Activated T-helper 1 cell treated with anti-CD3 and anti-CD28 coated beads, Interleukin-12 subunit alpha, Interleukin-12 subunit beta, Interleukin-2, Interleukin-4 antibody, amounts not matched to agents 30 ng/mL and 10 ng/mL and 1 ng/mL, durations not matched to agents 14 hours and 24 hours and 36 hours (primary cell): Measurements from ENCODE around the gene STARD9. TPM values are rescaled to one million over a fixed set of nuclear protein-coding genes. Genes with fewer than 3 reads are reported as not detected.
"Not testable (repeated sequence)": the region's sequence is repeated elsewhere in the genome, so short reads cannot be mapped to it uniquely, and the experiment has no call there.

Experiments
- DNase-seq: peaks from one replicate; pipeline ENCODE4 v3.0.0; 2021; ENCODE audit warnings: low spot score
- H3K27ac Mint-ChIP-seq: one replicate; pipeline ENCODE4 v1.8.0; 2021; ENCODE audit warnings: mild to moderate bottlenecking, mixed read lengths
- H3K27me3 Mint-ChIP-seq: one replicate; pipeline ENCODE4 v1.8.0; 2022; ENCODE audit warnings: mild to moderate bottlenecking, moderate library complexity, mixed read lengths; ENCODE audit not compliant: insufficient read depth
- H3K36me3 Mint-ChIP-seq: one replicate; pipeline ENCODE4 v1.8.0; 2021; ENCODE audit warnings: low read depth, mixed read lengths
- H3K4me1 Mint-ChIP-seq: one replicate; pipeline ENCODE4 v1.8.0; 2021; ENCODE audit warnings: low read depth, mixed read lengths
- H3K4me3 Mint-ChIP-seq: one replicate; pipeline ENCODE4 v1.8.0; 2021; ENCODE audit warnings: mild to moderate bottlenecking, moderate library complexity, mixed read lengths
- H3K9me3 Mint-ChIP-seq: one replicate; pipeline ENCODE4 v1.8.0; 2021; ENCODE audit warnings: mixed read lengths
- intact Hi-C: fragments of 100-400 bp; cut with micrococcal nuclease; formaldehyde crosslinking; loops from one replicate; pipeline ENCODE4 v1.15.1; 2024
- total RNA-seq: library from RNA; stranded (reverse); gene quantifications from 2 replicates; pipeline ENCODE4 v1.2.3, GENCODE V29; 2022

STARD9 gene
- total RNA-seq, 1 donor from 2014 or later, result 9.2 TPM

- DNase-seq, result no peak
These were observed 20.3 kb downstream of the STARD9 start for GRCh38 chr15:42595626-42596240.

GRCh38 chr15:42601316-42601715, 25.9 kb downstream of the STARD9 start:
- H3K27me3 Mint-ChIP-seq, H3K36me3 Mint-ChIP-seq, H3K9me3 Mint-ChIP-seq, intact Hi-C loops, H3K27ac Mint-ChIP-seq, DNase-seq, H3K4me3 Mint-ChIP-seq: not testable (repeated sequence)
- H3K4me1 Mint-ChIP-seq, result peaks cover 23% of the 10 kb centered on the region

More at GRCh38 chr15:42595626-42596240, 20.3 kb downstream of the STARD9 start:
- Mint-ChIP-seq H3K9me3 (no peaks in the 10 kb centered on the region), H3K27me3 (no peaks in the 10 kb centered on the region), H3K4me3 (no peak overlapping the region), H3K4me1 (no peaks in the 10 kb centered on the region), H3K27ac (no peak overlapping the region), H3K36me3 (peaks cover 5% of the 10 kb centered on the region)
- intact Hi-C loops, result no loop called here

- DNase-seq, result no peak
- intact Hi-C loops, result no loop called here
- H3K27ac Mint-ChIP-seq, result no peak overlapping the region
- H3K36me3 Mint-ChIP-seq, result peaks cover 6% of the 10 kb centered on the region
- no peaks in the 10 kb centered on the region for H3K27me3 Mint-ChIP-seq
- no peak overlapping the region for H3K4me3 Mint-ChIP-seq
- H3K4me1 Mint-ChIP-seq, result peaks cover 26% of the 10 kb centered on the region
- no peaks in the 10 kb centered on the region for H3K9me3 Mint-ChIP-seq
These were observed 27.1 kb downstream of the STARD9 start for GRCh38 chr15:42602501-42602900.

DNA sequence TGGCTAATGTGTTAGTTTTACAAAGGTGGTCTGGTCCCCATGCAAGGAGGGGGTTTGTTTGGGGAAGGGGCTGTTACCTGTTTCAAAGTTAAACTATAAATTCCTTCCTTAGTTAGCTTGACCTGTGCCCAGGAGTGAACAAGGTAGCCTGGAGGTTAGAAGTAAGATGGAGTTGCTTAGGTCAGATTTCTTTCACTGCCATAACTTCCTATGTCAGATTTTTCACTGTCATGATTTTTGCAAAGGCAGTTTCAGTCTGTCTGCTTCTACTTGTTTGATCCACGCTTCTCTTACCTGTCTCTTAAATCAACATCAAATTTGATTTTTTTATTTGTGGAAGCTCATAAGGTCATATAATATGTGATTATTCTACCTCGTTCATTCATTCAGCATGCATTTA, 28.6 kb downstream of the STARD9 start:
- Mint-ChIP-seq H3K4me3 (peak overlapping the region; percentile 43), H3K27me3 (no peaks in the 10 kb centered on the region), H3K36me3 (peaks cover 6% of the 10 kb centered on the region), H3K9me3 (no peaks in the 10 kb centered on the region), H3K27ac (peak overlapping the region; percentile 25), H3K4me1 (peaks cover 41% of the 10 kb centered on the region)
- intact Hi-C loops, result no loop called here
- no peak for DNase-seq

- peak overlapping the region; percentile 64 for H3K4me3 Mint-ChIP-seq
- peaks cover 3% of the 10 kb centered on the region for H3K36me3 Mint-ChIP-seq
- DNase-seq, result no peak
- no peaks in the 10 kb centered on the region for H3K27me3 Mint-ChIP-seq
- no peaks in the 10 kb centered on the region for H3K9me3 Mint-ChIP-seq
- H3K27ac Mint-ChIP-seq, result peak overlapping the region; percentile 84
- intact Hi-C loops, result loop anchor here (5.0 kb wide), 2 partner anchors 58 to 108 kb away; partner anchors contain the start of genes HAUS2, LRRC57 and SNAP23
- peaks cover 45% of the 10 kb centered on the region for H3K4me1 Mint-ChIP-seq
These were observed 29.7 kb downstream of the STARD9 start for GRCh38 chr15:42604894-42605744.

GRCh38 chr15:42605796-42606195, 30.4 kb downstream of the STARD9 start:
- intact Hi-C loops, result loop anchor here (5.0 kb wide), 2 partner anchors 58 to 108 kb away; partner anchors contain the start of genes HAUS2, LRRC57 and SNAP23
- no peaks in the 10 kb centered on the region for H3K27me3 Mint-ChIP-seq

DNA sequence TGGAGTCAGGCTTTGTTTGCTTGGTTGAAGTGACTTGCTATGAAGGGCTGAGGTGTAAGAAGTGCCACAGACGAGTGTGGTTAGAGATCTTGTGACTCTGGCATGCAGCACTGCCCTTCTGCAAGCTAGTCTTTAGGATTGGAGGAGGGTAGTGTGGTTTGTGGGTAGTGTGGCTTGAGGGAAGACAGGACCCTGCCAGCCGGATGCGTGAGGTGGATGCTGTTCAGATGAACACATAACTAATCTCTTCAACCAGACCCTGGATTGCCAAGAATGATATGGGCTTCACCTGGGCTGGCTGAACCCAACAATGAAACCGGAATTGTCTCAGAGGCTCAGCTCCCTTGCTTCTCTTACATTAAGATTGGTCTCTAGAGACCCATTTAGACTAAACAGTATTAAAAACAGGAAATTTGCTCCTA, 32.7 kb downstream of the STARD9 start:
- Mint-ChIP-seq H3K36me3 (peaks cover 1% of the 10 kb centered on the region), H3K9me3 (no peaks in the 10 kb centered on the region), H3K4me1 (peaks cover 45% of the 10 kb centered on the region), H3K27ac (peak overlapping the region; percentile 67), H3K4me3 (peak overlapping the region; percentile 32), H3K27me3 (no peaks in the 10 kb centered on the region)
- intact Hi-C loops, result loop anchor here (1.0 to 5.0 kb wide), 3 partner anchors 33 to 111 kb away; partner anchors contain the start of genes HAUS2, LRRC57, SNAP23 and STARD9
- peak; percentile 65 for DNase-seq

More at GRCh38 chr15:42605796-42606195, 30.4 kb downstream of the STARD9 start:
- H3K27ac Mint-ChIP-seq, result peak overlapping the region; percentile 84
- H3K36me3 Mint-ChIP-seq, result peaks cover 3% of the 10 kb centered on the region
- H3K4me3 Mint-ChIP-seq, result no peak overlapping the region
- no peaks in the 10 kb centered on the region for H3K9me3 Mint-ChIP-seq
- DNase-seq, result no peak
- peaks cover 45% of the 10 kb centered on the region for H3K4me1 Mint-ChIP-seq

GRCh38 chr15:42608752-42609488, 33.5 kb downstream of the STARD9 start:
- Mint-ChIP-seq H3K4me3 (peak overlapping the region; percentile 34), H3K27ac (peak overlapping the region; percentile 67), H3K27me3 (no peaks in the 10 kb centered on the region), H3K9me3 (no peaks in the 10 kb centered on the region), H3K36me3 (peaks cover 1% of the 10 kb centered on the region), H3K4me1 (peaks cover 45% of the 10 kb centered on the region)
- intact Hi-C loops, result loop anchor here (1.0 to 5.0 kb wide), 3 partner anchors 34 to 112 kb away; partner anchors contain the start of genes HAUS2, LRRC57, SNAP23 and STARD9
- DNase-seq, result peak; percentile 1

GRCh38 chr15:42611532-42611931, 36.1 kb downstream of the STARD9 start:
- no peak overlapping the region for H3K4me3 Mint-ChIP-seq
- intact Hi-C loops, result no loop called here
- H3K4me1 Mint-ChIP-seq, result peaks cover 22% of the 10 kb centered on the region
- no peaks in the 10 kb centered on the region for H3K36me3 Mint-ChIP-seq
- no peaks in the 10 kb centered on the region for H3K9me3 Mint-ChIP-seq
- no peak for DNase-seq
- H3K27me3 Mint-ChIP-seq, result no peaks in the 10 kb centered on the region
- H3K27ac Mint-ChIP-seq, result no peak overlapping the region

DNA sequence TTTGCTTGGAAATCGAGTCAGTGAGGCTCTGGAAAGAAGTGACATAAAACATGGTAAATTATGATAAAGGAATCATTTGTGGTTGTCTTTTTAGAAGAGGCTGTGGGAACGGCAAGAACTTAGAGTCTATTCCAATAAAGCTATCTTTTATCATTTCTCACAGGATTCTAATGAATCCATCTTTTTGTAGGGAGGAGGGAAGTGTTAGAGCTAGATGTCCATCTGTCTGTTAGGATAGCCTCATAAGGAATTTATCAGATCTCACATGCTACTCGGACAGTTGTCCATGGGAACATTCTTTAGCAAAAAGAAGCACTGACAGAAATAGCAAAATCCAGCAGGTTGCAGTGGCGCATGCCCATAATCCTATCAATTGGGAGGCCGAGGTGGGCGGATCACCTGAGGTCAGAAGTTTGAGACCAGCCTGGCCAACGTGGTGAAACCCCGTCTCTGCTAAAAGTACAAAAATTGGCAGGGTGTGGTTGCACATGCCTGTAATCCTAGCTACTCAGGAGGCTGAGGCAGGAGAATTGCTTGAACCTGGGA, 37.0 kb downstream of the STARD9 start:
- no peaks in the 10 kb centered on the region for H3K9me3 Mint-ChIP-seq
- no peaks in the 10 kb centered on the region for H3K27me3 Mint-ChIP-seq
- intact Hi-C loops, result no loop called here
- H3K36me3 Mint-ChIP-seq, result no peaks in the 10 kb centered on the region
- H3K27ac Mint-ChIP-seq, result no peak overlapping the region
- DNase-seq, result no peak
- peaks cover 20% of the 10 kb centered on the region for H3K4me1 Mint-ChIP-seq
- H3K4me3 Mint-ChIP-seq, result no peak overlapping the region

DNA sequence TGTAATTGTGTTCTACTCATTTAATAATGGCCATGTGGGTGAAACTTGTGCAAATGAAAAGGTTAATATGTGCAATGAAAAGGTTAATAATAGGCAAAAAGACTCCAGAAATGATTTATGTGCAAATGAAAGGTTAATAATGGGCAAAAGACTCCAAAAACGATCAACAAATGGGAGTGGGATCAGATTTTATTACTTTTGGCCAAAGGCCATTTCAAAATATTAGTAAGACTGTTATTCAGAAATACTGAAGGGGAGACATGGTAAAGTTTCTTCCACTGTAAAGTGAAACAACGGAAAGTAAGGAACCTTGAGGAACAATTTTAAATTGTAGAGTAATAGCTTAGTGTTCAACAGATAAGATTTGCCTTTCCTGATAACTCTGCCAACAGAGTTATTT, 40.7 kb downstream of the STARD9 start:
- H3K9me3 Mint-ChIP-seq, result no peaks in the 10 kb centered on the region
- H3K4me1 Mint-ChIP-seq, result peaks cover 8% of the 10 kb centered on the region
- no peak overlapping the region for H3K27ac Mint-ChIP-seq
- H3K4me3 Mint-ChIP-seq, result no peak overlapping the region
- H3K36me3 Mint-ChIP-seq, result peaks cover 2% of the 10 kb centered on the region
- H3K27me3 Mint-ChIP-seq, result no peaks in the 10 kb centered on the region
- intact Hi-C loops, result no loop called here
- no peak for DNase-seq

GRCh38 chr15:42619656-42620371, 44.4 kb downstream of the STARD9 start:
- H3K36me3 Mint-ChIP-seq, result peaks cover 2% of the 10 kb centered on the region

More at GRCh38 chr15:42619656-42620371, 44.4 kb downstream of the STARD9 start:
- H3K9me3 Mint-ChIP-seq, result no peaks in the 10 kb centered on the region
- no peak overlapping the region for H3K4me3 Mint-ChIP-seq
- DNase-seq, result no peak
- H3K4me1 Mint-ChIP-seq, result peaks cover 8% of the 10 kb centered on the region
- H3K27ac Mint-ChIP-seq, result no peak overlapping the region
- H3K27me3 Mint-ChIP-seq, result no peaks in the 10 kb centered on the region
- intact Hi-C loops, result no loop called here
